GM21786 (cell line): Measurements from ENCODE around the gene ZNF521.

Experiments used
- ATAC-seq: cut with Tn5 transposase; IDR thresholded peaks from one replicate; pipeline ENCODE4 v1.9.1; 2021; ENCODE audit not compliant: unreplicated experiment

The ZNF521 gene

GRCh38 chr18:25335676-25336075, 16.3 kb downstream of the ZNF521 start:
- no peak for ATAC-seq

- no peak for ATAC-seq
Observed at GRCh38 chr18:25335062-25335461, 16.9 kb downstream of the ZNF521 start.

GRCh38 chr18:25334588-25334987, 17.4 kb downstream of the ZNF521 start:
- no peak for ATAC-seq

GRCh38 chr18:25332002-25332401, 20.0 kb downstream of the ZNF521 start:
- no peak for ATAC-seq

GRCh38 chr18:25329783-25330182, 22.2 kb downstream of the ZNF521 start:
- no peak for ATAC-seq

GRCh38 chr18:25327584-25327983, 24.4 kb downstream of the ZNF521 start:
- ATAC-seq = no peak

- no peak for ATAC-seq
Observed at GRCh38 chr18:25326361-25326952, 25.5 kb downstream of the ZNF521 start.

- ATAC-seq = no peak
Observed at GRCh38 chr18:25322806-25323205, 29.2 kb downstream of the ZNF521 start.

- ATAC-seq = no peak
Observed at GRCh38 chr18:25316381-25317018, 35.5 kb downstream of the ZNF521 start.

GRCh38 chr18:25314838-25315190, 37.2 kb downstream of the ZNF521 start:
- ATAC-seq = no peak

- no peak for ATAC-seq
Observed at GRCh38 chr18:25314151-25314837, 37.7 kb downstream of the ZNF521 start.

GRCh38 chr18:25313268-25313667, 38.7 kb downstream of the ZNF521 start:
- no peak for ATAC-seq

GRCh38 chr18:25310045-25310444, 41.9 kb downstream of the ZNF521 start:
- no peak for ATAC-seq

GRCh38 chr18:25308381-25308780, 43.6 kb downstream of the ZNF521 start:
- no peak for ATAC-seq

GRCh38 chr18:25307192-25307591, 44.8 kb downstream of the ZNF521 start:
- ATAC-seq = no peak

GRCh38 chr18:25306671-25307070, 45.3 kb downstream of the ZNF521 start:
- ATAC-seq = no peak

GRCh38 chr18:25305584-25305983, 46.4 kb downstream of the ZNF521 start:
- ATAC-seq = no peak

- no peak for ATAC-seq
Observed at GRCh38 chr18:25300492-25300891, 51.5 kb downstream of the ZNF521 start.

- ATAC-seq = no peak
Observed at GRCh38 chr18:25299426-25300300, 52.3 kb downstream of the ZNF521 start.

GRCh38 chr18:25298853-25299274, 53.1 kb downstream of the ZNF521 start:
- no peak for ATAC-seq

- no peak for ATAC-seq
Observed at GRCh38 chr18:25295624-25296138, 56.3 kb downstream of the ZNF521 start.
